ENCODE data around the gene THBS2. TPM values are rescaled to one million over a fixed set of nuclear protein-coding genes. Genes with fewer than 3 reads are reported as not detected.

The THBS2 gene
- total RNA-seq, 1 experiment from 2014 or later, result not detected

DNA sequence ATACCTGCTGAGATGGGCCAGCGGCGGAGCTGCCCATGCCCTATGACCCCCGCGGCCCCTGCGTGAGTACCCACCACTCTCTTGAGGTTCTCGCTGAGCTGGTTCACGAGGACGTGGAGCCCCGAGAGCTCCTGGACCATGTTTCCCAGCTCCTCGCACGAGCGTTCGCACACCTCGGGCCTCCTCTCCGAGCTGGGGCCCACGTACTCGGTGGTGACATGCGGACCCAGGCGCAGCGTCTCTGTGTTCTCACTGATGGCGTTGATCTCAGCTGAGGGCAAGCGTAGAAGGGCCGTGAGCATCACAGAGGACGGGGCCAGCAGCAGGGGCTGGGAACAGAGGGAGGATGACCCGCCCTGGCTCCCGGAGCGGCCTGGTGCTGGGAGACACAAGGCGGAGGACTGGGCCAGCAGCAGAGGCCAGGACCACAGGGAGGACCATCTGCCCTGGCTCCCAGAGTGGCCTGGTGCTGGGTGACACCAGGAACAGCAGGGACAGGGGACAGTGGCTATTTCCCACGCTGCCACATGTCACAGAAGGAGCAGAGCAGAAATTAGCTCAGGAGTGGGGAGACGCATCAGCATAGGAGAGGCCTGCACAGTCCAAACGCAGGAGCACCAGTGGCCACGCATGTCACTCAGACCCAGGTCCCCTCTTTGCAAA lies 11.8 kb downstream of the THBS2 start:
- intact Hi-C loops (cut with micrococcal nuclease), result no loop called here
- TF ChIP-seq, protein P1, sequence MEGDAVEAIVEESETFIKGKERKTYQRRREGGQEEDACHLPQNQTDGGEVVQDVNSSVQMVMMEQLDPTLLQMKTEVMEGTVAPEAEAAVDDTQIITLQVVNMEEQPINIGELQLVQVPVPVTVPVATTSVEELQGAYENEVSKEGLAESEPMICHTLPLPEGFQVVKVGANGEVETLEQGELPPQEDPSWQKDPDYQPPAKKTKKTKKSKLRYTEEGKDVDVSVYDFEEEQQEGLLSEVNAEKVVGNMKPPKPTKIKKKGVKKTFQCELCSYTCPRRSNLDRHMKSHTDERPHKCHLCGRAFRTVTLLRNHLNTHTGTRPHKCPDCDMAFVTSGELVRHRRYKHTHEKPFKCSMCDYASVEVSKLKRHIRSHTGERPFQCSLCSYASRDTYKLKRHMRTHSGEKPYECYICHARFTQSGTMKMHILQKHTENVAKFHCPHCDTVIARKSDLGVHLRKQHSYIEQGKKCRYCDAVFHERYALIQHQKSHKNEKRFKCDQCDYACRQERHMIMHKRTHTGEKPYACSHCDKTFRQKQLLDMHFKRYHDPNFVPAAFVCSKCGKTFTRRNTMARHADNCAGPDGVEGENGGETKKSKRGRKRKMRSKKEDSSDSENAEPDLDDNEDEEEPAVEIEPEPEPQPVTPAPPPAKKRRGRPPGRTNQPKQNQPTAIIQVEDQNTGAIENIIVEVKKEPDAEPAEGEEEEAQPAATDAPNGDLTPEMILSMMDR (IDR thresholded peaks at IDR 0.05; ENCODE audit: unreplicated experiment), result no peak
- BruUV-seq (replicated peaks), result no TSS peak
- DNase-seq (ENCODE audit: unreplicated experiment), result no peak
- Mint-ChIP-seq H3K27me3 (ENCODE audit: insufficient read depth, unreplicated experiment) (no peaks in the 10 kb centered on the region), H3K27ac (ENCODE audit: low read depth, unreplicated experiment) (no peak overlapping the region), H3K4me1 (ENCODE audit: insufficient read depth, unreplicated experiment) (no peaks in the 10 kb centered on the region), H3K4me3 (ENCODE audit: unreplicated experiment) (no peak overlapping the region), H3K9me3 (ENCODE audit: unreplicated experiment) (no peaks in the 10 kb centered on the region), H3K36me3 (ENCODE audit: insufficient read depth, unreplicated experiment) (no peaks in the 10 kb centered on the region)
- CTCF ChIA-PET, result no interaction called here
- POLR2A ChIA-PET, result no interaction called here

DNA sequence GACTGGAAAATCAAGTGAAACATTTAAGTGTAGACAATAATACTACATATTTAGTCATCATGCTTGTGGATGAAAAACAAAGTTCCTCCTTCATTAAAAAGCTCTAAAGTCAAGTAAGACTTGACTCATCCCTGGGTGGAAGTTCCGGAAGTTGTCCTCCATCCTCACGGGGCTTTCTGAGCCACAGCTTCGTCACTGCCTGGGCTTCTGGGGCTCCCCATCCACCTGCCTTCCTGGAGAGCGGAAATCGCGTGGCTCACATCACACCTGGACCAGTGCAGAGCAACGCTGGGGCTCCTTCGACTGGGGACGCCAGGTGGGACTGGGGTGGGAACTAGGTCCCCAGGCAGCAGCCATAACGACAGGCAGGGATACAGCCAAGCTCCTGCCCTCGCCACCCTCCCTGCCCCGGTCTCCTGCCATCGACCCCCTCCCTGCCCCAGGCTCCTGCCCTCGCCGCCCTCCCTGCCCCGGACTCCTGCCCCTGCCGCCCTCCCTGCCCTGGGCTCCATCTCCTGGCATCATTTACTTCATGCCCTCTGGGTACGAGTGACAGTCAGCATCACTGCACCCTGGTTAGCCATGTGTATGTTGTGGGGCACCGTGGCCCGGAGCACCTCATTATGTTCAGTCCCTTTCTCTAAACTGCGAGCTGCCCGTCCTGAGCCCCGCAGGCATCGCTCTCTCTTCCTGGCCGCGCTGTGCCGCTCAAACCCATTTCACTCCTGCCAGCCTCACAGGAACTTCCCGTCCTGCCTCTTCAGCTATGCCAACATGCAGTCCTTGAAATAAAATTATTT lies 12.9 kb downstream of the THBS2 start:
- peaks cover 6% of the 10 kb centered on the region for H3K9me3 Mint-ChIP-seq (ENCODE audit: unreplicated experiment)
- H3K27ac Mint-ChIP-seq (ENCODE audit: low read depth, unreplicated experiment), result no peak overlapping the region
- POLR2A ChIA-PET, result interaction anchor here (0.6 kb wide), 1 partner anchor 17 kb away, joined by 3 read pairs; no protein-coding TSS in a partner anchor
- no TSS peak for BruUV-seq (replicated peaks)
- H3K4me3 Mint-ChIP-seq (ENCODE audit: unreplicated experiment), result no peak overlapping the region
- no peak for DNase-seq (ENCODE audit: unreplicated experiment)
- no peaks in the 10 kb centered on the region for H3K27me3 Mint-ChIP-seq (ENCODE audit: insufficient read depth, unreplicated experiment)
- CTCF ChIA-PET, result no interaction called here
- TF ChIP-seq, protein P1 (IDR thresholded peaks at IDR 0.05; ENCODE audit: unreplicated experiment), result no peak
- no peaks in the 10 kb centered on the region for H3K4me1 Mint-ChIP-seq (ENCODE audit: insufficient read depth, unreplicated experiment)
- intact Hi-C loops (cut with micrococcal nuclease), result no loop called here
- H3K36me3 Mint-ChIP-seq (ENCODE audit: insufficient read depth, unreplicated experiment), result no peaks in the 10 kb centered on the region

DNA sequence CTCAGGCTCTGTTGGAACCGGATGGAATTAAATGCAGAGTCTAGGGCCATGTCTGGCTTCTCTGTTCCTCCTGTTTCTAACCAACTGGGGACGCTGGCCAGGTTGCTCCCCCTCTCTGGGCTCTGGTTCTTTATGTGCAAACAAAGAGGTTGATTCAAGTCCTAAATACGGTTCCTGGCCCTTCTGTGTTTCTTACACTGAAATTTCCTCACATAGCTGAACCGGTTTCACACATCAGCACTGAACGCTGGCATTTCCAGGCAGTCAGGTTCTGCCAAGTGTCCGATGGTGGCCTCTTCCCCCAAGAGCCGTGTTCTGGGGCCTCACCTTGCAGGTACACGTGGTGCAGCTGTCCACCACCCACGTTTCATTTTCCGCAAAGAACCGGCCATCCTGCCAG lies 13.5 kb downstream of the THBS2 start:
- intact Hi-C loops (cut with micrococcal nuclease), result no loop called here
- TF ChIP-seq, protein P1 (IDR thresholded peaks at IDR 0.05; ENCODE audit: unreplicated experiment), result no peak
- Mint-ChIP-seq H3K27me3 (ENCODE audit: insufficient read depth, unreplicated experiment) (no peaks in the 10 kb centered on the region), H3K4me3 (ENCODE audit: unreplicated experiment) (no peak overlapping the region), H3K36me3 (ENCODE audit: insufficient read depth, unreplicated experiment) (no peaks in the 10 kb centered on the region), H3K9me3 (ENCODE audit: unreplicated experiment) (peaks cover 12% of the 10 kb centered on the region), H3K4me1 (ENCODE audit: insufficient read depth, unreplicated experiment) (no peaks in the 10 kb centered on the region), H3K27ac (ENCODE audit: low read depth, unreplicated experiment) (no peak overlapping the region)
- BruUV-seq (replicated peaks), result no TSS peak
- CTCF ChIA-PET, result interaction anchor here (0.6 kb wide), 1 partner anchor 25 kb away, joined by 3 read pairs; no protein-coding TSS in a partner anchor
- POLR2A ChIA-PET, result no interaction called here
- no peak for DNase-seq (ENCODE audit: unreplicated experiment)

DNA sequence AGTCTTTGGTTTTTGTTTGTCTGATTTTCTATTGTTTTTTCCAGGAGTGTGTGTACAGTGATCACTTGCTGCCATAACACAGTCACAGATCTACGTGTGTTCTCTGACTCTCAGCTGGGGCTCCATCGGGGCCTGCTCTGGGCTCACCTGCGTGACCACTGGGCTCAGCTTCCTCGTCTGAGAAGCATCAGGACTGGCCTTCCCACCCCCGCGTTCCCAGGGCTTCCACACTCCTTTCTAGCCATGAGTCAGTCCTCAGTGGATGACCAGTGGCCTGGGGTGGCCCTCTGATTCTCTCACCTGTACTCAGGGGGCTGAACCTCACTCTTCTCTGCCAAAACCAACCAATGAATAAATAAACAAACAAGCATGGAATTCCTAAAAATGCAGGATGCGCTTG lies 14.5 kb downstream of the THBS2 start:
- BruUV-seq (replicated peaks), result no TSS peak

More for the DNA sequence above, 14.5 kb downstream of the THBS2 start:
- Mint-ChIP-seq H3K4me1 (ENCODE audit: insufficient read depth, unreplicated experiment) (no peaks in the 10 kb centered on the region), H3K27ac (ENCODE audit: low read depth, unreplicated experiment) (no peak overlapping the region), H3K9me3 (ENCODE audit: unreplicated experiment) (peaks cover 16% of the 10 kb centered on the region), H3K36me3 (ENCODE audit: insufficient read depth, unreplicated experiment) (no peaks in the 10 kb centered on the region), H3K27me3 (ENCODE audit: insufficient read depth, unreplicated experiment) (no peaks in the 10 kb centered on the region), H3K4me3 (ENCODE audit: unreplicated experiment) (no peak overlapping the region)
- ChIA-PET POLR2A (no interaction called here), CTCF (no interaction called here)
- intact Hi-C loops (cut with micrococcal nuclease), result no loop called here
- TF ChIP-seq, protein P1 (IDR thresholded peaks at IDR 0.05; ENCODE audit: unreplicated experiment), result no peak
- no peak for DNase-seq (ENCODE audit: unreplicated experiment)
